SK-N-SH (cell line): ENCODE data around the gene INAFM2. TPM values are rescaled to one million over a fixed set of nuclear protein-coding genes. Genes with fewer than 3 reads are reported as not detected.
A peak's percentile ranks its signal among the peaks of the same experiment; 100 is the strongest.

Experiments
- CTCF ChIA-PET: fragments of 300-600, 350-600 bp; formaldehyde crosslinking; extraction: SDS; loops from one replicate; lab custom pipeline; 2021; lab: Yijun Ruan, JAX
- POLR2A ChIA-PET: fragments of 350-600 bp; sonication (Branson Sonifier 250); formaldehyde crosslinking; extraction: SDS; loops from one replicate; lab custom pipeline; 2020; ENCODE audit warnings: antibody characterized with exemption, inconsistent platforms; lab: Yijun Ruan, JAX
- DNase-seq: peaks from one replicate; pipeline ENCODE4 v3.0.0; 2012
- H2AFZ ChIP-seq: fragments of 200-600 bp; sonication (generic); 2 replicates; pipeline ENCODE4 v1.8.1; 2016; ENCODE audit warnings: antibody characterized with exemption, mild to moderate bottlenecking, low read depth
- H3F3A ChIP-seq: fragments of 200-600 bp; sonication (generic); replicated peaks from 2 replicates; pipeline ENCODE3; 2016; ENCODE audit warnings: antibody characterized with exemption, mild to moderate bottlenecking; ENCODE audit not compliant: insufficient read depth
- H3K27ac ChIP-seq, 2 experiments: fragments of 200-500 bp in 1 of 2; fragments of 200-600 bp in 1 of 2; sonication (Bioruptor generic) in 1 of 2; sonication (generic), shearing (Covaris generic) in 1 of 2; 2 replicates each; pipeline versions ENCODE4 v1.5.1 to v1.6.1; 2014 to 2016; ENCODE audit warnings: low read depth in 2 of 2, inconsistent platforms in 1 of 2, low read length in 1 of 2, mild to moderate bottlenecking in 1 of 2, mixed read lengths in 1 of 2
- H3K27me3 ChIP-seq: fragments of 200-600 bp; sonication (generic), shearing (Covaris generic); 2 replicates; pipeline ENCODE4 v1.6.1; 2016; ENCODE audit warnings: mixed run types; ENCODE audit not compliant: insufficient read depth
- H3K36me3 ChIP-seq, 2 experiments: fragments of 200-500 bp in 1 of 2; fragments of 200-600 bp in 1 of 2; sonication (Bioruptor generic) in 1 of 2; sonication (generic) in 1 of 2; replicated peaks in 1 of 2; 2 replicates each; pipeline versions ENCODE3 to v1.5.1; 2014 to 2016; ENCODE audit warnings: low read length in 1 of 2, mild to moderate bottlenecking in 1 of 2; ENCODE audit not compliant: insufficient read depth in 2 of 2, control insufficient read depth in 1 of 2
- H3K4me1 ChIP-seq, 2 experiments: fragments of 200-500 bp in 1 of 2; fragments of 200-600 bp in 1 of 2; sonication (Bioruptor generic) in 1 of 2; sonication (generic), shearing (Covaris generic) in 1 of 2; 2 replicates each; pipeline versions ENCODE4 v1.5.1 to v1.6.1; 2014 to 2016; ENCODE audit warnings: low read depth in 1 of 2, low read length in 1 of 2, mixed run types in 1 of 2; ENCODE audit not compliant: insufficient read depth in 2 of 2, control insufficient read depth in 1 of 2
- H3K4me2 ChIP-seq: fragments of 200-600 bp; sonication (generic), shearing (Covaris generic); 2 replicates; pipeline ENCODE4 v1.6.1; 2017; ENCODE audit warnings: mixed run types
- H3K4me3 ChIP-seq, 2 experiments: fragments of 200-500 bp in 1 of 2; fragments of 200-600 bp in 1 of 2; sonication (Bioruptor generic) in 1 of 2; sonication (generic), shearing (Covaris generic) in 1 of 2; 2 replicates each; pipeline versions ENCODE4 v1.5.1 to v1.8.1; 2014 to 2016; ENCODE audit warnings: low read depth in 2 of 2, inconsistent platforms in 1 of 2, low read length in 1 of 2, mild to moderate bottlenecking in 1 of 2, mixed read lengths in 1 of 2, moderate library complexity in 1 of 2
- H3K79me2 ChIP-seq: fragments of 200-600 bp; sonication (generic); 2 replicates; pipeline ENCODE4 v1.8.1; 2017; ENCODE audit warnings: mild to moderate bottlenecking; ENCODE audit not compliant: insufficient read depth
- H3K9ac ChIP-seq: fragments of 200-600 bp; sonication (generic); 2 replicates; pipeline ENCODE4 v1.6.1; 2017; ENCODE audit warnings: mixed run types
- H3K9me2 ChIP-seq: fragments of 200-600 bp; sonication (generic); 2 replicates; pipeline ENCODE4 v1.6.1; 2017; ENCODE audit warnings: mixed run types
- H3K9me3 ChIP-seq: fragments of 200-600 bp; sonication (generic); 2 replicates; pipeline ENCODE4 v1.6.1; 2017; ENCODE audit warnings: mixed run types, mild to moderate bottlenecking, moderate library complexity
- H4K20me1 ChIP-seq: fragments of 200-600 bp; sonication (generic); 2 replicates; pipeline ENCODE4 v1.6.1; 2017; ENCODE audit warnings: mild to moderate bottlenecking, mixed run types; ENCODE audit not compliant: insufficient read depth
- ELF1 ChIP-seq: IDR thresholded peaks from 2 replicates; pipeline ENCODE4 v1.4.0; 2012
- EP300 ChIP-seq, 2 experiments: IDR thresholded peaks; 2 replicates each; pipeline versions ENCODE4 v1.4.0 to v1.6.1; 2012; ENCODE audit warnings: borderline replicate concordance in 1 of 2, low read depth in 1 of 2, low read length in 1 of 2
- EZH2phosphoT487 ChIP-seq: fragments of 200-600 bp; sonication (generic); IDR thresholded peaks from 2 replicates; pipeline ENCODE4 v1.6.1; 2017; ENCODE audit warnings: low read depth, mixed run types, mild to moderate bottlenecking, antibody characterized with exemption, moderate library complexity, borderline replicate concordance
- FOSL2 ChIP-seq: IDR thresholded peaks from 2 replicates; pipeline ENCODE4 v1.4.0; 2012; ENCODE audit warnings: low read depth, mild to moderate bottlenecking, moderate library complexity, borderline replicate concordance
- GATA2 ChIP-seq: sonication (generic); formaldehyde crosslinking; IDR thresholded peaks from 2 replicates; pipeline ENCODE4 v1.5.0; 2020; ENCODE audit warnings: mild to moderate bottlenecking, missing genetic modification reagents
- RFX5 ChIP-seq: IDR thresholded peaks from 2 replicates; pipeline ENCODE4 v1.6.1; 2012; ENCODE audit warnings: mild to moderate bottlenecking, improper control_type of control experiment, low read length
- RXRA ChIP-seq: IDR thresholded peaks from 2 replicates; pipeline ENCODE4 v1.4.0; 2012; ENCODE audit warnings: low read depth, mild to moderate bottlenecking, borderline replicate concordance
- WGBS: methylation state at CpG from one replicate; pipeline ENCODE4 v1.1.6; 2017; ENCODE audit warnings: low lambda C conversion rate; 5-methylcytosine and 5-hydroxymethylcytosine counted together
- polyA plus RNA-seq, 3 experiments: library from polyadenylated mRNA; depleted of rRNA; stranded (reverse); fragments of >200 nt; gene quantifications; 2 replicates each; pipeline ENCODE4 v1.2.3, GENCODE V29; 2012
- TF ChIP-seq, protein P1 (sequence below): IDR thresholded peaks from 2 replicates; pipeline ENCODE4 v1.4.0; 2012; ENCODE audit warnings: low read depth, borderline replicate concordance

The INAFM2 gene
- polyA plus RNA-seq, 1 of the 3 experiments (the other 2 are of a cell fraction) = 7.8 TPM

DNA sequence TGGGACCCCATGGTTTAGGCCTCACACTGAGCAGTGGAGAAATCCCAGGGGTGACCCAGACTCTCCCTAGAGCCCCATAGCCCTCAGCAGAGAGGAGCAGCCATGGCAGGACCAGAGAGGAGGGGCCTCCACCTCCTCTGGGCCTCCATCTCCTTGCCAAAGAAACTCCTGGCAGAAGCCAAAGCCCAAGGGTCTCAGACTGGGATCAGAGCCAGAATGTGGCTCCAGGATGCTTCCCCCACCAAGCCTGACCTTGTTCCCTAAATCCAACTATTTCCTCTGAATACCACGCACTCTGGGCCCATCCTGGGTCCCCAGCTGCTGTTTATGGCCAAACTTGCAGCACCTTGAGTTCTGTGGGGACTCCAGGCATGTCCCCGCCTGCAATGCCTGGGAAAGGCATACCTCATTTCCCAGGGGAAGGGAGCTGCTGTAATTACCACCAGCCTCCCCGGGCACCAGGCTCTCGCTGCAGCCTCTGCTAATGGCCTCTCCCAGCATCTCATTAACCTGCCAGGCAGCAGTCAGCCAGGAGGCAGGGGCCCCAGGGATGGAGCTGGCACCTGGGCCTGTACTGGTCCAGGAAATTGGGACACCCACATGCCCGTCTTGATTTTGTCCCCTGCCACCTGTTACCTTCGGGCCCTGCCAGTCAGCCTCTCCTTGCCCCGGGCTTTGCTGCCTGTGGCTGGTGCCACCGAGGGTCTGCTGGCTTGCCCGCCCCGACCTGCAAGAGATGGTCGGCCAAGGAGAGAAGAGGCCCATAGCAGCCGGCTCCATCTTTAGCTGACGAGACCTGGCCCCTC lies 12.6 kb downstream of the INAFM2 start (continued):
- TF ChIP-seq FOSL2 (no peak), GATA2 (CRISPR knock-in tag) (no peak), RXRA (no peak), RFX5 (no peak), EZH2phosphoT487 (no peak), ELF1 (no peak)

DNA sequence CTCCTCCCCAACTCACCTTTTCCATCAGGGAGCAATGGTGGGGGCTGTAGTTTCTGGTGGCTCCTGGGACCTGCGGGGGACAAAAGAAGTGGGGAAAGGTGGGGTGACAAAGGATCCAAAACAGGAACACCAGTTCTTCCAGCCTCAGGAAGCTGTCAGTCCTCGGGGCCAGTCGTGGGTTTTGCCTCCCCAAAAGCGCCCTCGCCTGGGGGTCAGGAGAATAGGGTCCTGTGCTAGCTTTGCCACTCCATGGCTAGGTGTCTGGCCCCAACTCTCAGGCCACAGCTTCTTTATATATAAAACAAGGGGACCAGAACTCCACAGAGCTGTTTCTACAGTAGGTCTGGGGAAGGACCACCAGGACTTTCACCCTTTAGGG lies 13.2 kb downstream of the INAFM2 start:
- Histone ChIP-seq H3K9ac (peak overlapping the region; percentile 98; the same call in 1 of the 2 replicates), H3K79me2 (peaks cover 53% of the 10 kb centered on the region), H3K4me1 (peaks cover 50 to 56% of the 10 kb centered on the region in 2 experiments; a peak in 3 of 4 replicates), H3K27me3 (no peaks in the 10 kb centered on the region), H3K4me3 (no peak overlapping the region), H3K9me3 (no peaks in the 10 kb centered on the region), H4K20me1 (no peaks in the 10 kb centered on the region), H3K9me2 (no peaks in the 10 kb centered on the region), H3F3A (peaks cover 25% of the 10 kb centered on the region), H2AFZ (no peak overlapping the region), H3K27ac (no peak overlapping the region), H3K4me2 (peak overlapping the region; percentile 94; the same call in 1 of the 2 replicates), H3K36me3 (peaks cover 19 to 26% of the 10 kb centered on the region in 2 experiments)
- no peak for DNase-seq
- WGBS = 97% methylated on average over 4 of the region's 5 CpGs
- ChIA-PET POLR2A (interaction anchor here (1.6 kb wide), 1 partner anchor 10 kb away, joined by 4 read pairs; no protein-coding TSS in a partner anchor), CTCF (interaction anchor here (1.3 to 70.6 kb wide), 8 partner anchors 5 to 183 kb away, joined by 4 to 2194 read pairs (median 99); partner anchors contain the start of genes ANKRD63, CCDC9B, DISP2 and INAFM2)
- TF ChIP-seq EP300 (IDR thresholded peaks at IDR 0.05; ENCODE audit: borderline replicate concordance in 1 of 2, low read depth in 1 of 2, low read length in 1 of 2) (no peak), GATA2 (CRISPR knock-in tag) (no peak)

DNA sequence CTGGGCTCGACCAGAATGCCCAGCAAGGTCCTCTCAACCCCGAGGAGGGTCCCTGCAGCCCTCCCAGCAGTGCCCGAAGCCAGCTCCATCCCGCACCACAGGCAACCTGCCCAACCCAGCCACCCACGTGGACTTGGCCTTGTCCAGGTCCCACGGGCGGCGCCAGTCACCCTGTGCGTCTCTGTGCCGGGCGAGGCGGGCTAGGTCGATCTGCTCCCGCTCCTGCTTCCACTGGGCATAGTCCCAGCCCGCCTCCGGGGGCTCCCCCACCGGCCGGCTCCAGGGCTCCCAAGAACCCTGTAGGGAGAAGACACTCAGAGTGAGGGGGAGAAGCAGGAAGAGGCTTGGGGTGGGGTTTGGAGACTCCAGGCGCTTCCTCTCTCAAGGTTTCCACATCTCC lies 14.1 kb downstream of the INAFM2 start:
- Histone ChIP-seq H3K27me3 (no peaks in the 10 kb centered on the region), H3K79me2 (peaks cover 53% of the 10 kb centered on the region), H3K4me1 (peaks cover 56% of the 10 kb centered on the region in 2 experiments; a peak in 3 of 4 replicates), H3K4me3 (peak overlapping the region in 1 of 2 experiments; percentile 77; a peak in 2 of 4 replicates), H3K4me2 (peak overlapping the region; percentile 94), H4K20me1 (no peaks in the 10 kb centered on the region), H3K9me2 (no peaks in the 10 kb centered on the region), H3F3A (peaks cover 27% of the 10 kb centered on the region), H3K9ac (peak overlapping the region; percentile 98), H3K36me3 (peaks cover 19 to 26% of the 10 kb centered on the region in 2 experiments), H2AFZ (no peak overlapping the region), H3K9me3 (no peaks in the 10 kb centered on the region), H3K27ac (peak overlapping the region in 1 of 2 experiments; percentile 98; a peak in 3 of 4 replicates)
- DNase-seq = peak; percentile 40
- TF ChIP-seq, protein P1, sequence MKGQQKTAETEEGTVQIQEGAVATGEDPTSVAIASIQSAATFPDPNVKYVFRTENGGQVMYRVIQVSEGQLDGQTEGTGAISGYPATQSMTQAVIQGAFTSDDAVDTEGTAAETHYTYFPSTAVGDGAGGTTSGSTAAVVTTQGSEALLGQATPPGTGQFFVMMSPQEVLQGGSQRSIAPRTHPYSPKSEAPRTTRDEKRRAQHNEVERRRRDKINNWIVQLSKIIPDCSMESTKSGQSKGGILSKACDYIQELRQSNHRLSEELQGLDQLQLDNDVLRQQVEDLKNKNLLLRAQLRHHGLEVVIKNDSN = no peak
- TF ChIP-seq FOSL2 = no peak
- WGBS = 90% methylated on average over 8 of the region's 19 CpGs
- ChIA-PET POLR2A (no interaction called here), CTCF (interaction anchor here (0.7 to 70.6 kb wide), 24 partner anchors 4 to 448 kb away, joined by 3 to 2194 read pairs (median 4); partner anchors contain the start of genes ANKRD63, CCDC9B, DISP2 and INAFM2)
